Islet of Langerhans (tissue), 1 donor: Measurements from ENCODE around the gene CHMP1A.
"Not testable (repeated sequence)": the region's sequence is repeated elsewhere in the genome, so short reads cannot be mapped to it uniquely, and the experiment has no call there.

Source experiments
- FAIRE-seq: peaks from one replicate; lab custom pipeline; 2011; peaks lifted over from hg19 to GRCh38; lab: Jason Lieb, UNC

The CHMP1A gene

DNA sequence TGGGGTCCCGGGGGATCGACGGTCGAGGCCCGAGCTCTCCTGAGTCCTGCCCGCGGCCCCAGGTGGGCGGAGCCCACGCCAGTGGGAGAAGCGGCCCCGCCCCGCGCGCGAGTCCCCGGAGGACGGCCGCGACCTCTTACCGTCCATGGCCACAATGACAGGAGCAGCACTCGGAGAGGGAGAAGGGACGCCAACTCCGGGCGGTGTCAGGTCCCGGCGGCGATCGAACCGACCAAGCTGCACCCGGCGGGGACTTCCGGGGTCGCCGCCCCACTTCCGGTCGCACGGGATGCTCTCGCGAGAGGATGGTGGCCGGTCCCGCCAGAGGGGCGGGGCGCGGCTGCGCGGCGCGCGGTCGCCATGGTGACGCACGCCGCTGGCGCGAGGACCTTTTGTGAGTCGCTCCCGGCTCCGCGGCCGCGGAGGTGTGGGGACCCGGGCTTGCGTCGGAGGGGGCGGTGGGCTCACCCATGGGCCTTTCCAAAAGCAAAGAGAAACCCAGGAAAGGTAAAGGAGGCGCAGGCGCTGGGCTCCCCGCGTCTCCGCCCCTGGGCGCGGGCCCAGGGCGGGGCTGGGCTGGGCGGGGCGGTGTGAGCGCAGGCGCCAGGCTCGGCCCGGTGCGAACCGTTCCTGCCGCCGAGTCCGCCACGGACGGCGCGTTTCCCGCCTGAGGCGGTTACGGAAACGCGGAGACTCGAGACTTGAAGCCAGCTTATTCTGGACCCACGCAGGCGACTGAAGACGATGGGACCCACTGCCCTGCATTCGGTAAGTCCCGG, at the start of gene CHMP1A, which contains the start of gene SPATA33:
Gene CHMP1A (minus strand): TSS at position 267 of the 779 bp plus-strand sequence. CDS start 120 bp downstream, at position 147.
Gene SPATA33 (plus strand): TSS at position 395 of the 779 bp plus-strand sequence. CDS start 76 bp downstream, at position 471.
- no peak for FAIRE-seq

DNA sequence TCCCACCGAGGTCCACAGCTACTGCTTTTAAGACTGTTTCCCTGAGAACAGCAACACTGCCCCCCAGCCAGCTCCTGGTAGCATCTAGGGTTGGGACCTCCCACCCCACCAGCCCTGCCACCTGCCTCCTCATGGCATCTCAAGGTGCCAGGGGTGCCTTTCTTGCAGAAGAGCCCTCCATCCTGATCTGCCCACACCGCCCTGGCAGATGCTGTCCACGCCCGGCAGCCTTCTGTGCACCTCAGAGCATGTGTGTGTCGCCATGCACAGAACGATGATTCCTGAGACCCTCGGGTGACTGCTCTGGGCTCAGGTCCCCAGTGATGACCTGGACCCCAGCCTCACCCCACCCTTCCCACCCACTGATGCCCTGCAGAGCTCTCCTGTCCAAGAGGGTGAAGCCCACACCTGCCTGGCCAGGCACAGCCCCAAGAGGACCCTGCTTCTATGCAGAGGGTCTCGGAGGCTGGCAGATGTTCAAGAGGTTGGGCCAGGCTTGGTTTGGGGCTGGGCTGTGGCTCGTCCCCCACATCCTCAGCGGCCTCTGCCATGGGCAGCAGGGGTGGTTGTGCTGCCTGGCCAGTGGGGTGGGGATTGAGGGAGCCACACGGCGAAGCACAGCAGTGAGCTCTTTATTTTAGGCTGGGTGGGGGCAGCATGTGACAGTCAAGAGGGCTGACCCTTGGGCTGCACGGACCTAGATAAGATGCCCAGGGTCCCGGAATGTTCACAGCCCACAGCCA, 49.2 kb upstream of the CHMP1A start:
- FAIRE-seq: no peak

DNA sequence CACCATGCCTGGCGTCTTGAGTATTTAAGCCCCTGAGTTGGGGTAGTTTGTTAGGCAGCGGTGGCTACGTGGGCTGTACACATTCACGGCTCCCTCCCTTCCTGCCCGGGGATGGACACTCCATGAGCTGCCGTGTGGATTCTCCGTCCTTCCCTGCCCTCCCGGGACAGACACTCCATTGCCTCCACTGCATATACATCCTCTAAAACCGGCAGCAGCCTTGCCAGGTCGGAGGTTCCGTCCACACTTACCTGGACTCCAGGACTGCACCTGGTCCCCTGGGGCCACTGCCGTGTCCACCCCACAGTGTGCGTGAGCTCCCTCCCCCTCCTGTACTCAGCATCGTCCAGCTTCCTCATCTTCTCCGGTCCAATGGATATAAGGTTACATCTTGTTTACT, 47.5 kb upstream of the CHMP1A start:
- FAIRE-seq: no peak

DNA sequence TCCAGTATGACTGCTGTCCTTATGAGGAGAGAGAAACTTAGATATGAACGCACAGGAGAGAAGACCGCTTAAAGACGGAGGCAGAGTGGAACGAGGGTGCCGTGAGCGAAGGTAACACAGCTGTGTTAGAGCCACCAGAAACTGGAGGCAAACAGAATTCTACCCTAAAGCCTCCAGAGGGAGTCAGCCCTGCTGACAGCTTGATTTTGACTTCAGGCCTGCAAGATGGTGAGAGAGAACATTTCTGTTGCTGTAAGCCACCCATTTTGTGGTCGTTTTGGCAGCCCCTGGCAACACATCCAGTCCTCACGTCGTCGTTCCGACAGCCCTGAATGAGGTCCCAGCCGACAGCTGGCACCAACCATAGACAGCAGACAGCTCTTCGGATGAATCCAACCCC, 46.8 kb upstream of the CHMP1A start:
- FAIRE-seq: no peak

DNA sequence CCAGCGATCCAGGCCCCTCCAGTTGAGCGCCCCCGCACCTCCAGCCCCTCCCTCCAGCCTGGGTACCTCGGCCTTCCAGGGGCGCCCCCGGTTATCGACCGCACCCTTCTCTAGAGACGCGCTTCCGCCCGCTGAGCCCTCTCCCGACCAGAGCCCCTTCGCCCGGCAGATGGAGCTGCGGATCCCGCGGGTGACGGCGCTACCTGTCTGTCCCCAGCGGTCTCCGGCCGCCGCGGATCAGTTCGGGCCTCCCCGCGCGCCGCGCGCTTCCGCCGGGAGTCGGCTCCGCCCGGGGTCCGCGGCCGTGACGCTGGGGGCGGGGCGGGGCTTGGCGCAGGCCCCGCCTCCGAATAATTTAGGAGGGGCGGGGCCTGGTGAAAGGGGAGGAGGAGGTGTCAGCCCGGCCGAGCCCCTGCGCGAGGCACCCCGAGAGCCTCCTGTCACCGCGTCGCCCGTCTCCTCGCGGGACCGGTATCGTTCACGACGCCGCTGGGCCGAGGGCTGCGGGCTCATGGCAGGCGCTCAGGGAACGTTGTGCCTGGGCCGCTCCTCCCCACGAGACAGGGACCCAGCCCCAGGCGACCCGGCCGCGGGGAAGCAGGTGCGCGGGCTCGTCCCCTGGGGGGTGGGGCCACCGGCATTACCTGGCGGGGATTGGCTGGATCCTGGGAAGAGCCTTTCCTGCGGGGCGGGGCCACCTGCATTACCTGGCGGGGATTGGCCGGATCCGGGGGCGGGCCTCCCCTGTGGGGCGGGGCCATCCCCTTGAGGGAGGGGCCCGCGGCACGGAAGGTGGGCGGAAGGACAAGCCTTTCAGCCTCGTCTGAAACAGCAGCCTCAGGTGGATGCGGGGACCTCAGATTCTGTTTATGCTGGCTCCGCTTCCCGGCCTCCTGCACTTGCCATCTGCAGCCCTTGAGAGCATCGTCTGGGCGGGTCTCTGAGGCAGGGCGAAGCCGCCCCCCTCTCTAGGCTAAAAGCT, 44.2 kb upstream of the CHMP1A start, which contains the start of gene SPATA2L:
Gene SPATA2L (minus strand): TSS at position 281 of the 982 bp plus-strand sequence. CDS start 473 bp downstream, outside the sequence.
- FAIRE-seq: no peak

DNA sequence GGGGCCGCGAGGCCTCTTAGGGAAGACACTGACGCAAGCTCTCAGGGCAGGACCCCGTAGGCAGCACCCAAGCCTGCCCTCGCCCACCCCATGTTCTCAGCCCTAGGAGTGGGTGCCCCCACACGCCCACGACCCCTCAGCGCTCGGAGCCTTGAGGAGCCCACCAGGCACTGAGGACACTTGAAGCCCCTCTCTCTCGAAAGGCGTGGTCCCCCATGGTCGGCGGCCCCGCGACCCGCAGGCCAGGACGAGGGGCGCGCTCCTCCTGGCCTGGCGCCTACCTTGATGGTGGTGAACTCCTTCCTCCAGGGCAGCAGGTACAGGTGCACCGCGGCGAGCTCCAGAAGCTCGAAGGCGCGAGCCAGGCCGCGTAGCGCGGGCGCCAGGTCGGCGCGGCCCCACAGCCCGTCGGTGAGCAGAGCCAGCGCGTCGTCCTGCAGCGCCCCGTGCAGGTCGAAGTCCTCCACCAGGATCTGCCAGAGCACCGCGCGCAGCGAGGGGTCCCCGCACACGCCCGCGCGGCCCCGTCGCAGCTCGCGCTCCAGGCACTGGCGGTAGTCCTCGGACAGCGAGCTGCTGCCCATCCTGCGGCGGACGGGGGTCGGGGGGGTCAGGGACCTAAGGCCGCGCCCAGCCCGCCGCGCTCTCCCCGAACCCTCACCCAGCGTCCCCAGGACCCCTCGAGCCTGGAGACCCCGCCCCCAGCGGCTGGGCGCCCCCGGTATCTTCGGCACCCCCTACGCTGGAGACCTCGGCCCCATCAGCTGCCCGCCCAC, 43.3 kb upstream of the CHMP1A start:
- FAIRE-seq: no peak

DNA sequence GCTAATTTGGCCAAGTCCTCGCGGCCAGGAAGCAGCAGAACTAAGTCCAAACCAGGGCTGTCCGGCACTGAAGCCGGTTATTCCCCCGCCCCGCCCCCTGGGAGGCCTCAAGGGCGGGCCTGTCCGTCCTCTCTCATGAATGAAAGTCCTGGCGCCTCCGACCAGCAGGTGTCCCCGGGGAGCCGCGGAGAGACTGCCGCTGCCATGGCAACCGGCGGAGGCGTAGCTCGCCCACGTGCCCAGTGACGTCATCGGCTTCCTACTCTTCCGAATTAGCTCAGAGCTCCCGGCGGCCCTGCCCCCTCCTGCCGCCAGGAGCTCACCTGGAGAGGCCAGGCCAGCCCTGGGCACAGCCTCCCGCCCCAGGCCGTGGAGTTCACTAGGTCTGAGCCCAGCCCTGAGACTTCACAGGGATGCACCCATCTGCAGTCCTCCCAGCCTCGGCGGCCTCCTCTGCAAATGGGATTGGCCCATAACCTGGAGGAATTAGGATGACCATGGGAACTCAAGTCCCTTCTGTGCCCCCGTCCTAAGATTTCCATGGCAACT, 42.7 kb upstream of the CHMP1A start:
- FAIRE-seq: peak; percentile 41

DNA sequence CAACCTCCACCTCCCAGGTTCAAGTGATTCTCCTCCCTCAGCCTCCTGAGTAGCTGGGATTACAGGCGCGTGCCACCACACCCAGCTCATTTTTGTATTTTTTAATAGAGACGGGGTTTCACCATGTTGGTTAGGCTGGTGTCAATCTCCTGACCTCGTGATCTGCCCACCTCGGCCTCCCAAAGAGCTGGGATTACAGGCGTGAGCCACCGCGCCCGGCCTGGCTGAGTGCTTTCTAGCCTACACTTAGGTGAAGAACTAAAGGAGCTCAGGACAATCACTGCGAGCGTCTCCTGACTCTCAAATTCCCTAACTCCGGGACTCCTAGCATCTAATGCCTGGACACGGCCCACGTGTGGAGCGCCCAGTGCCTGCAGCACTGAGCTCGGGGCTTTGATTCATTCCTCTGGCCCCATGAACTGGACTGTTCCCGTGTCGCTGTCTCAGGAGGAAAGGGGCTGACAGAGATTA, 42.2 kb upstream of the CHMP1A start:
- not testable (repeated sequence) for FAIRE-seq

DNA sequence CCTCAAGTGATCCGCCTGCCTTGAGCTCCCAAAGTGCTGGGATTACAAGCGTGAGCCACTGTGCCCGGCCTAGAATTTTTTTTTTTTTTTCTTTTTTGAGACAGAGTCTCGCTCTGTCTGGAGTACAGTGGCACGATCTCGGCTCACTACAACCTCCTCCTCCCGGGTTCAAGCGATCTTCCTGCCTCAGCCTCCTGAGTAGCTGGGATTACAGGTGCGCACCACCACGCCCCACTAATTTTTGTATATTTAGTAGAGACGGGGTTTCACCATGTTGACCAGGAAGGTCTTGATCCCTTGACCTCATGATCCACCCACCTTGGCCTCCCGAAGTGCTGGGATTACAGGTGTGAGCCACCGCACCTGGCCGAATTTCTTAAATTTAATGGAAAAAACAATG, 41.2 kb upstream of the CHMP1A start:
- not testable (repeated sequence) for FAIRE-seq

DNA sequence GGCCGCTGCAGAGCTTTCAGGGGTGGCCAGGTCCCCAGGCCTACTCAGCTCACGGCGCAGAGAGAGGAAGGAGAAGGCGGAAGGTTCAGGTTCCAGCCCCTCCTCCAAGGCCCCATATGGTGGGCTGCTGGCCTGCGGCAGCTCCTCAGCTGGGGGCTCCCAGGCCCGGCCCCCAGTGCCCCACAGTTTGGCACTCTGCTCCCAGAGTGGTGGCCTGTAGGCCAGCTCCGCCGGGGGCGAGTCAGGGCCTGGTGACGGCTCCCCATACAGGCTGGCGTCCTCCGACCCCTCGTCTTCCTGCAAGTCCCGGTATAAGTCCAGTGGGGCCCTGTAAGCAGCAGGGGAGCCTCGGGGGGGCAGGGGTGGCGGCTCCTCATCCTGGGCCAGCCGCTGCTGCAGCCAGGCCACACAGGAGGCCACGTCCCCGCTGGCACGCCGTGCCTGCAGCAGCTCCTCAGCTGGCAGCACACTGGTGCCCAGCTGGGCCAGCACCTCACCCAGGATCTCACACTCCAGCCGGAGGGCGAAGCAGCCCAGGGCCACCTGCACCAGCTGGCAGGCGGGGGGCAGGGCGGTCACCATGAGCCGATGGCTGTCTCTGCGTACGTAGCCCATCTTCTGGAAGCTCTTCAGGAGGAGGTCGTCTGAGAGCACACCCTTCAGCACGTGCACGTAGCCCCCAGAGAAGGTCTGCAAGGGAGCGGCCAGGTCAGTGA, 40.3 kb upstream of the CHMP1A start:
- FAIRE-seq: no peak

DNA sequence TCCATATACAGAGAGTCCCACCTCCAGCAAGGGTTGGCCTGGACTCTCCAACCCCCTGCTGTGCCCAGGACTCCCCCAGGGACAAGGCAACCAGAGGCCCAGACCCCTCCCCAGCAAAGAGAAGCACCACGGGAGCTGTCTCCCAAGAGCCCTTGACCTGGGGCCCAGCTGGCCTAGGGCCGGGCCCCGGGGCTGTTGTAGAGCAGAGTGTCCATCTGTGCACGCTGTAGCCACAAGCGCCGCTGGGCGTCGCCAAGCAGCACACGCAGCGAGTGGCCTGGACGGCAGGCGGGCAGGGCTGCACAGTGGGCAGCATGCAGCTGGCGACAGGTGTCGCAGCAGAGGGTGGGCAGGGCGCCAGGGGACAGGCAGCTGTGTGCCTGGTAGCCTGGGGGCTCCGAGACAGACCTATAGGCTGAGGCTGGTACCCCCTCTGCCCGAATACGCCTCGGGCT, 39.7 kb upstream of the CHMP1A start:
- no peak for FAIRE-seq

DNA sequence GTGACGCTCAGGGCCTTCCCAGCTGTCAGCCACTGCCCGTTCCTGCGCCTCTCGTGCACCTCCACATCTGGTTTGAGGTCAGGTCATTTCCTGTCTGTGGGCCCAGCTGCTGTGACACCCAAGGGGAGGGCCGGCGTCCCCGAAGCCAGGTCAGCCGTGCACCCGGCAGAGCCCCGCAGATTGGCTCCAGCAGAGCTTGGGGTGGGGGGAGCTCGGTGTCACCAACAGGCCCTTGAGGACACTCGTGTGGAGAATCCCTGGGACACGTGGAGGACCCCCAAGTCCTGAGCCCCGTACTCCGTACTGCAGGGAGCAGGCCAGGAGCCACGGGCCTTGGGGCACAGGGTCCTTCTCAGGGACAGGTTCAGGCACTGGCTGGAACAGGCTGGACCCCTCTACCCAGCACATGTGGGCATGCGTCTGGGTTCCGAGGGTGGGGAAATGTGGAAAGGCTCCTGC, 39.2 kb upstream of the CHMP1A start:
- no peak for FAIRE-seq

DNA sequence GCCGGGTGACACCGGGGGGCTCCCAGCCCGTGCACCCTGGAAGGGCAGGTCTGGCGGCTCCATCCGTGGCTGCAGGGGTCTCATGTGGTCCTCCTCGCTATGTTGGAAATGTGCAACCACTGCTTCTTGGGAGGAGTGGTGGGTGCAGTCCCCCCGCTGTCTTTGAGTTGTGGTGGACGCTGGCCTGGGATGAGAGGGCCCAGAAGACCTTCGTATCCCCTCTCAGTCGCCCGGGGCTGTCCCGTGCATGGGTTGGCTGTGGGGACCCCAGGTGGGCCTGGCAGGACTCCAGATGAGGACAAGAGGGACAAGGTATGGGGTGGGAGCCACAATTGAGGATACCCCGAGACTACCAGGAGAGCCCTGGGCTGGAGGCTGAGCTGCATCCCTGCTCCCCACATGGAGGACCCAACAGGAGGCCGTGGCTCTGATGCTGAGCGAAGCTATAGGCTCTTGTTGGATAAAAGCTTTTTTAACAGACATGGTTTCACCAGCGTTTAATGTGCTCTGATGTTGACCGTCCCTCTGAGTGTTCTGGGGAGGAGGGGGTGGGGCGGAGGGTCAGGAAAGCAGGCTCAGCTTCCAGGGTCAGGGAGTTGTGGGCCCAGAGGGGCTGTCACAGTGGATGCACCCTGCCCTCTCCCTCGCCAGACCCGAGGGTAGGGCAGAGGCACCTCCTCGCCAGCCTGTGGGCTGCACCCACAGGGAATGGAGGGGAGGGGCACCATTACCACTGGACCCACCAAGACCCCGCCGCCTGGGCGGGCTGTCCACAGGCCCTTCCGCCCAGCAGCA, 38.6 kb upstream of the CHMP1A start:
- no peak for FAIRE-seq

DNA sequence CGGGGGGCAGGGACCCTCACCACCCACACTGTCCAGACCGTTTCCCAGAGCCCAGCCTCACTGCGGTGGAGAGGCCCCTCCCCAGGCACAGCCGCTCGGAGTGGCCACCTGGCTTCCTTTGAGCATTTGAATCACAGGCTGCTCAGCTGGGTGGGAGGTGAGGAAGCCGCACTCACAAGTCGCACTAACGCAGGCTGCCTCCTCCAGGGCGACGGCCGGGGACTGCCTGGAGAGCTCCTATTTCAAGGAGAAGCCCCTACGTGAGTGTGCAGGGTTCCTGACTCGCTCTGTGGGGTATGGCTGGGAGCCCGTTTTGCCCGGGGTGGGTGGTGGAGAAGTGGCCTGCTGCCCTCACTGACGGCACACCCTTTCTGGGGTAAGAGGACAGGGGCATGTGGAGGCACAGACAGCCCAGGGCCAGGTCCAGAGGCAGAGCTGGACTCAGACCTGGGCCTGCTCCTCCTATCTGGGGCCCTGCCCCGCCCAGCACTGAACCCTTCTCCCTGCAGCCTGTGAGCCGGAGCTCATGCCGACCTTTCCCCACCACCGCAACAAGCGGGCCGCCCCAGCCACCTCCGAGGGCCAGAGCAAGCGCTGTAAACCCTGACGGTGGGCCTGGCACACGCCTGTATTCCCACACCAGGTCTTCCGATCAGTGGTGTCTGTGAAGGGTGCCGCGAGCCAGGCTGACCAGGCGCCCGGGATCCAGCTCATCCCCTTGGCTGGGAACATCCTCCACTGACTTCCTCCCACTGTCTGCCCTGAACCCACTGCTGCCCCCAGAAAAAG, 37.8 kb upstream of the CHMP1A start:
- FAIRE-seq: no peak

DNA sequence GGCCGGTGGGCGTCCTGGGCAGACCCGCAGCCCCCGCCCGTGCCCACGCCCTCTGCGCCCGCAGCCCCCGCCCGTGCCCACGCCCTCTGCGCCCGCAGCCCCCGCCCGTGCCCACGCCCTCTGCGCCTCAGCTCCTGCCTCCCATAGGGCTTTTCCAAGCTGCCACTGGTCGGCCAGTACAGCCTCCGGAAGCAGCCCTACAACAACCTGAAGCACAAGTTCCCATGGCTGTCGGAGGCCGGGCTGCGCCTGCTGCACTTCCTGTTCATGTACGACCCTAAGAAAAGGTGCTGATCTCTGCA, 37.2 kb upstream of the CHMP1A start:
- FAIRE-seq: not testable (repeated sequence)

DNA sequence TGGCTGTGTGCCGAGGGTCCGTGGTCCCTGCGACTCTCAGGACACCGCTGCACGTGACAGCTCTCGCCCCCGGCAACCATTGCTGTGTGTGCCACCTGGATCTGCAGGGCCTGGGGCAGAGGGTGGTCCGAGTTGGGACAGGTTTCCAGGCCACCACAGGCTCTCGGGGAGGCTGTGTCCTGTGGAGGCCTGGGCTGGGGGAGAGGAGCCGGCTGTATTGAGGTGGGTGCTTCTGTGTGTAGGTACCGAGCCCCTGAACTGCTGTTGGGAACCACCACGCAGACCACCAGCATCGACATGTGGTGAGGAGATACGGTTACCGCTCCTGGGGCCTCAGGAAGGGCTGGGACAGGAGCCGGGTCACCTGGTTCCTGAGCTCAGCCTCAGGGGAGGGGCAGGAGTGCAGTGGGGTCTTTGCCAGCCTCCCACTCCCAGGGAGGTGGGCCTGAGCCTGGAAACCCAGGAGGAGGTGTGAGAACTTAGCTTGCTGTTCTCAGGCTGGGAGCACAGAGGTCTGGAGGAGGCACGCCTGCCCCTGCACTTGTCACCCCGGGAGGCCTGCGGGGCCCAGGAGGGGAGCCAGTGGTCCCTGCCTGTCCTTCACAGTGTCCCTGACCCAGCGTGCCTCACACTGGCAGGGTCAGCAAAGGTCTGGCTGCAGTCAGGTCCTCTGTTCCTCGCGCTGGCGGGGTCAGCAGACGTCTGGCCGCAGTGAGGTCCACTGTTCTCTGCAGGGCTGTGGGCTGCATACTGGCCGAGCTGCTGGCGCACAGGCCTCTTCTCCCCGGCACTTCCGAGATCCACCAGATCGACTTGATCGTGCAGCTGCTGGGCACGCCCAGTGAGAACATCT, 36.6 kb upstream of the CHMP1A start:
- FAIRE-seq: no peak

DNA sequence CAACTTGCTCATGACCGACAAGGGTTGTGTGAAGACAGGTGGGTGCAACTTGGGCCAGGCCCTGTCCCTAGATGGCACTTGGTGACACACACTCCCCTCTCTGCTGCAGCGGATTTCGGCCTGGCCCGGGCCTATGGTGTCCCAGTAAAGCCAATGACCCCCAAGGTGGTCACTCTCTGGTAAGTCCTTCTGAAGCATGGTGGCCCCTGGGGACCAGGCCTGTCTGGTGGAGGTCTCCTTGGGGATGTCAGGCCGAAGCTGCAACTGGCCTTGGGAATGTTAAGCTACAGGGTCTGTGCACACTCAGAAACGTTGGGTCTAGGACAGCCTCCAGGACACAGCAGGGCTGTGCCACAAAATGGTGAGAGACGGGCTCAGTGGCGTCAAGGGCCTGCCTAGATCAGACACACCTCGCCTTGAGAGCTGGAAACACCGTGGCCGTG, 35.8 kb upstream of the CHMP1A start:
- FAIRE-seq: no peak
